H1 (cell line): ENCODE results near the gene CHCHD6. TPM values are rescaled to one million over a fixed set of nuclear protein-coding genes. Genes with fewer than 3 reads are reported as not detected.

Source experiments
- CTCF ChIA-PET: fragments of 300-600 bp; sonication (Branson Sonifier 250); formaldehyde crosslinking; loops from one replicate; lab custom pipeline; 2021; ENCODE audit not compliant: partially characterized antibody; lab: Charles Lee
- POLR2A ChIA-PET: fragments of 300-600 bp; sonication (Branson Sonifier 250); formaldehyde crosslinking; loops from one replicate; lab custom pipeline; 2021; ENCODE audit warnings: inconsistent platforms; ENCODE audit not compliant: partially characterized antibody; lab: Charles Lee
- DNase-seq, 2 experiments: peaks; one replicate each; pipeline versions ENCODE4 v3.0.0 to v3.0.0-alpha.2; 2010 to 2022; ENCODE audit warnings: low spot score in 2 of 2, low read depth in 1 of 2, mixed read lengths in 1 of 2
- FAIRE-seq: peaks from 2 replicates; lab custom pipeline; 2011; peaks lifted over from hg19 to GRCh38; lab: Jason Lieb, UNC
- H2AFZ ChIP-seq: 2 replicates; pipeline ENCODE4 v1.8.1; 2012; ENCODE audit warnings: low read length, inconsistent platforms
- H2AK5ac ChIP-seq: 2 replicates; pipeline ENCODE4 v1.6.1; 2013; ENCODE audit warnings: low read depth, low read length
- H2BK120ac ChIP-seq: replicated peaks from 2 replicates; pipeline ENCODE3; 2013; ENCODE audit warnings: low read depth, low read length, inconsistent platforms
- H2BK12ac ChIP-seq: 2 replicates; pipeline ENCODE4 v1.6.1; 2013; ENCODE audit warnings: low read depth, low read length
- H2BK15ac ChIP-seq: 2 replicates; pipeline ENCODE4 v1.6.1; 2013; ENCODE audit warnings: low read length
- H2BK20ac ChIP-seq: 2 replicates; pipeline ENCODE4 v1.6.1; 2013; ENCODE audit warnings: low read length
- H2BK5ac ChIP-seq: 2 replicates; pipeline ENCODE4 v1.6.1; 2013; ENCODE audit warnings: low read depth, low read length
- H3K14ac ChIP-seq: 2 replicates; pipeline ENCODE4 v1.6.1; 2013; ENCODE audit warnings: inconsistent platforms; ENCODE audit not compliant: insufficient read length
- H3K18ac ChIP-seq: 2 replicates; pipeline ENCODE4 v1.6.1; 2013; ENCODE audit warnings: low read length; ENCODE audit errors: extremely low read depth
- H3K23ac ChIP-seq: 2 replicates; pipeline ENCODE4 v1.6.1; 2013; ENCODE audit warnings: inconsistent platforms; ENCODE audit not compliant: insufficient read length
- H3K23me2 ChIP-seq: 2 replicates; pipeline ENCODE4 v1.6.1; 2013; ENCODE audit warnings: low read depth, low read length
- H3K27ac ChIP-seq: 2 replicates; pipeline ENCODE4 v1.6.1; 2011; ENCODE audit warnings: low read depth, low read length, inconsistent platforms
- H3K27me3 ChIP-seq, 4 experiments: replicated peaks in 1 of 4; 1 replicate in 1 of 4; 2 replicates in 3 of 4; pipeline versions ENCODE4 v1.6.1 to v1.8.1; 2011 to 2013; ENCODE audit warnings: low read length in 3 of 4, mild to moderate bottlenecking in 3 of 4, inconsistent platforms in 2 of 4, mixed read lengths in 2 of 4, moderate library complexity in 1 of 4; ENCODE audit not compliant: control insufficient read depth in 3 of 4, insufficient read depth in 3 of 4; ENCODE audit errors: extremely low read depth in 1 of 4
- H3K36me3 ChIP-seq, 4 experiments: 2 replicates each; pipeline versions ENCODE4 v1.6.1 to v1.8.1; 2011 to 2013; ENCODE audit warnings: mild to moderate bottlenecking in 4 of 4, low read length in 3 of 4, moderate library complexity in 2 of 4, control low read depth in 1 of 4, inconsistent platforms in 1 of 4; ENCODE audit not compliant: insufficient read depth in 4 of 4, control insufficient read depth in 2 of 4
- H3K4ac ChIP-seq: replicated peaks from 2 replicates; pipeline ENCODE3; 2013; ENCODE audit warnings: low read length, low read depth, mixed read lengths, inconsistent platforms; ENCODE audit not compliant: insufficient read length
- H3K4me1 ChIP-seq, 4 experiments: replicated peaks in 1 of 4; 1 replicate in 1 of 4; 2 replicates in 3 of 4; pipeline versions ENCODE4 v1.6.1 to v1.8.1; 2011 to 2013; ENCODE audit warnings: low read length in 3 of 4, inconsistent platforms in 2 of 4, mixed read lengths in 1 of 4; ENCODE audit not compliant: insufficient read depth in 4 of 4, control insufficient read depth in 3 of 4
- H3K4me2 ChIP-seq, 2 experiments: 2 replicates each; pipeline versions ENCODE4 v1.6.1 to v1.8.1; 2011 to 2013; ENCODE audit warnings: low read depth in 2 of 2, low read length in 2 of 2, control low read depth in 1 of 2, inconsistent platforms in 1 of 2, mild to moderate bottlenecking in 1 of 2; ENCODE audit not compliant: insufficient read depth in 1 of 2
- H3K4me3 ChIP-seq, 4 experiments: fragments of 200-600, 300-600 bp in 1 of 4; sonication (generic), shearing (Covaris generic), sonication (Bioruptor Twin) in 1 of 4; 2 replicates each; pipeline versions ENCODE4 v1.5.1 to v1.8.1; 2011 to 2016; ENCODE audit warnings: low read length in 4 of 4, low read depth in 3 of 4, control low read depth in 2 of 4, inconsistent platforms in 2 of 4, mild to moderate bottlenecking in 2 of 4, mixed read lengths in 1 of 4, moderate library complexity in 1 of 4; ENCODE audit not compliant: insufficient read depth in 2 of 4; ENCODE audit errors: extremely low read depth in 1 of 4
- H3K56ac ChIP-seq: replicated peaks from 2 replicates; pipeline ENCODE3; 2013; ENCODE audit warnings: low read depth, mild to moderate bottlenecking, mixed read lengths, low read length, inconsistent platforms; ENCODE audit not compliant: insufficient read length
- H3K79me1 ChIP-seq: 2 replicates; pipeline ENCODE4 v1.6.1; 2013; ENCODE audit warnings: low read depth, low read length, control low read depth
- H3K79me2 ChIP-seq, 2 experiments: 2 replicates each; pipeline versions ENCODE4 v1.6.1 to v1.8.1; 2012 to 2013; ENCODE audit warnings: low read length in 2 of 2, mild to moderate bottlenecking in 2 of 2, inconsistent platforms in 1 of 2; ENCODE audit not compliant: insufficient read depth in 2 of 2, control insufficient read depth in 1 of 2
- H3K9ac ChIP-seq, 4 experiments: replicated peaks in 1 of 4; 1 replicate in 1 of 4; 2 replicates in 3 of 4; pipeline versions ENCODE4 v1.6.1 to v1.8.1; 2011 to 2013; ENCODE audit warnings: low read depth in 3 of 4, low read length in 3 of 4, control low read depth in 2 of 4, mild to moderate bottlenecking in 2 of 4, moderate library complexity in 2 of 4, inconsistent platforms in 1 of 4; ENCODE audit errors: extremely low read depth in 1 of 4
- H3K9me3 ChIP-seq, 2 experiments: 2 replicates each; pipeline versions ENCODE4 v1.6.1 to v1.8.1; 2012 to 2013; ENCODE audit warnings: mild to moderate bottlenecking in 2 of 2, moderate library complexity in 2 of 2, control low read depth in 1 of 2, inconsistent platforms in 1 of 2, low read depth in 1 of 2, low read length in 1 of 2, mixed read lengths in 1 of 2; ENCODE audit not compliant: insufficient read depth in 2 of 2
- H4K20me1 ChIP-seq, 2 experiments: replicated peaks in 1 of 2; 2 replicates each; pipeline versions ENCODE3 to v1.8.1; 2011 to 2013; ENCODE audit warnings: inconsistent platforms in 2 of 2, low read length in 2 of 2, mild to moderate bottlenecking in 1 of 2; ENCODE audit not compliant: insufficient read depth in 2 of 2, control insufficient read depth in 1 of 2
- H4K5ac ChIP-seq: 2 replicates; pipeline ENCODE4 v1.6.1; 2013; ENCODE audit warnings: low read length, low read depth, mixed read lengths, inconsistent platforms; ENCODE audit not compliant: insufficient read length
- H4K8ac ChIP-seq: 2 replicates; pipeline ENCODE4 v1.8.0; 2013; ENCODE audit warnings: mild to moderate bottlenecking, moderate library complexity, low read length, inconsistent platforms; ENCODE audit not compliant: insufficient read depth; ENCODE audit errors: extremely low read depth
- H4K91ac ChIP-seq: replicated peaks from 2 replicates; pipeline ENCODE3; 2013; ENCODE audit warnings: low read length, mixed read lengths, inconsistent platforms; ENCODE audit not compliant: insufficient read length
- ATF3 ChIP-seq: IDR thresholded peaks from 2 replicates; pipeline ENCODE4 v1.6.1; 2011; ENCODE audit warnings: low read depth, mild to moderate bottlenecking, low read length; ENCODE audit not compliant: insufficient read depth
- BACH1 ChIP-seq: IDR thresholded peaks from 2 replicates; pipeline ENCODE4 v1.6.1; 2012; ENCODE audit warnings: low read length, improper control_type of control experiment
- BRCA1 ChIP-seq: IDR thresholded peaks from 2 replicates; pipeline ENCODE4 v1.6.1; 2012; ENCODE audit warnings: low read depth, low read length, improper control_type of control experiment
- GABPA ChIP-seq: IDR thresholded peaks from 2 replicates; pipeline ENCODE4 v1.6.1; 2011; ENCODE audit warnings: mild to moderate bottlenecking, low read length, moderate library complexity, borderline replicate concordance; ENCODE audit not compliant: insufficient read depth
- GTF2F1 ChIP-seq: IDR thresholded peaks from 2 replicates; pipeline ENCODE4 v1.6.1; 2012; ENCODE audit warnings: low read depth, low read length, improper control_type of control experiment, borderline replicate concordance
- NANOG ChIP-seq: IDR thresholded peaks from 2 replicates; pipeline ENCODE4 v1.6.1; 2011; ENCODE audit warnings: low read length, low read depth, mild to moderate bottlenecking, inconsistent platforms; ENCODE audit not compliant: insufficient read depth, poor library complexity, severe bottlenecking
- POLR2A ChIP-seq, 2 experiments: IDR thresholded peaks; 1 replicate in 1 of 2; 2 replicates in 1 of 2; pipeline ENCODE4 v1.6.1; 2011; ENCODE audit warnings: low read depth in 2 of 2, low read length in 2 of 2, mild to moderate bottlenecking in 2 of 2; ENCODE audit errors: control extremely low read depth in 1 of 2
- RAD21 ChIP-seq, 2 experiments: IDR thresholded peaks in 1 of 2; conservative IDR thresholded peaks in 1 of 2; 2 replicates each; pipeline ENCODE4 v1.6.1; 2011; ENCODE audit warnings: low read depth in 2 of 2, low read length in 2 of 2, improper control_type of control experiment in 1 of 2, inconsistent platforms in 1 of 2, mild to moderate bottlenecking in 1 of 2, moderate library complexity in 1 of 2
- RBBP5 ChIP-seq: IDR thresholded peaks from 2 replicates; pipeline ENCODE4 v1.7.1; 2012; ENCODE audit warnings: low read depth, mild to moderate bottlenecking, inconsistent platforms, low read length, moderate library complexity, borderline replicate concordance
- SIX5 ChIP-seq: IDR thresholded peaks from 2 replicates; pipeline ENCODE4 v1.6.1; 2011; ENCODE audit warnings: mild to moderate bottlenecking, low read depth, low read length
- SP1 ChIP-seq: IDR thresholded peaks from 2 replicates; pipeline ENCODE4 v1.6.1; 2011; ENCODE audit warnings: low read depth, low read length
- SRF ChIP-seq: IDR thresholded peaks from 2 replicates; pipeline ENCODE4 v1.6.1; 2011; ENCODE audit warnings: mild to moderate bottlenecking, low read depth, low read length, moderate library complexity
- TAF7 ChIP-seq: optimal IDR thresholded peaks from 2 replicates; pipeline ENCODE3; 2011; ENCODE audit warnings: low read depth, mild to moderate bottlenecking, inconsistent platforms, low read length, moderate library complexity, borderline replicate concordance
- TEAD4 ChIP-seq: IDR thresholded peaks from 2 replicates; pipeline ENCODE4 v1.6.1; 2012; ENCODE audit warnings: low read depth, low read length, inconsistent platforms, mixed read lengths
- WGBS, 2 experiments: shearing (Covaris generic) in 1 of 2; methylation state at CpG; one replicate each; pipeline versions ENCODE4 v1.1.6 to v1.1.7; 2013 to 2015; ENCODE audit warnings: low lambda C conversion rate in 2 of 2, mixed read lengths in 2 of 2, inconsistent platforms in 1 of 2, low coverage in 1 of 2, missing lambda C conversion rate in 1 of 2; ENCODE audit not compliant: insufficient replicate concordance in 2 of 2, insufficient coverage in 1 of 2, insufficient read length in 1 of 2; ENCODE audit errors: extremely low coverage in 1 of 2, missing lambda C conversion rate in 1 of 2; 5-methylcytosine and 5-hydroxymethylcytosine counted together
- polyA plus RNA-seq, 7 experiments: library from polyadenylated mRNA; depleted of rRNA in 3 of 7; stranded (reverse) in 5 of 7; unstranded in 2 of 7; fragments of >200 nt in 5 of 7; fragments of 200-250 nt in 2 of 7; gene quantifications; 1 replicate in 5 of 7; 2 replicates in 1 of 7; 4 replicates in 1 of 7; pipeline versions ENCODE4 v1.2.1 to v1.2.3, GENCODE V29; 2011 to 2013; ENCODE audit warnings: missing spikeins in 2 of 7, mixed read lengths in 2 of 7
- total RNA-seq: library from RNA; stranded (reverse); fragmentation: NEBNext Ultra II Directional; extraction: Animal tissue kit (Norgen Biotek cat#: 25700); gene quantifications from 2 replicates; pipeline ENCODE4 v1.2.1, GENCODE V29; 2021

CHCHD6 gene
- total and polyA plus RNA-seq, 2 of the 8 experiments (the other 6 are each of a cell fraction or from before 2014, with no cell fraction given) = 32.4 to 37.6 TPM

GRCh38 chr3:126723237-126723636 lies 19.2 kb downstream of the CHCHD6 start:
- no peak overlapping the region for H4K91ac ChIP-seq
- H3K9me3 ChIP-seq = peaks cover 0 to 5% of the 10 kb centered on the region in 2 experiments; a peak in 1 of 4 replicates
- no peaks in the 10 kb centered on the region for H3K23me2 ChIP-seq
- H2BK120ac ChIP-seq = no peak overlapping the region
- H2AFZ ChIP-seq = no peak overlapping the region
- H3K36me3 ChIP-seq = peaks cover 0 to 7% (median 3%) of the 10 kb centered on the region in 4 experiments; a peak in 3 of 8 replicates
- no peak overlapping the region for H2BK12ac ChIP-seq
- no peak overlapping the region for H4K5ac ChIP-seq
- H3K27me3 ChIP-seq = no peaks in the 10 kb centered on the region
- H4K20me1 ChIP-seq = peaks cover 0 to 2% of the 10 kb centered on the region in 2 experiments
- H4K8ac ChIP-seq = no peak overlapping the region
- H2BK5ac ChIP-seq = no peak overlapping the region
- H3K4me2 ChIP-seq = no peak overlapping the region
- FAIRE-seq = no peak
- H3K14ac ChIP-seq = no peak overlapping the region
- no peak overlapping the region for H3K23ac ChIP-seq
- no peak overlapping the region for H3K27ac ChIP-seq
- H3K56ac ChIP-seq = no peak overlapping the region
- H2BK20ac ChIP-seq = no peak overlapping the region
- ChIA-PET POLR2A (no interaction called here), CTCF (interaction anchor here (0.7 to 1.0 kb wide), 2 partner anchors 15 to 750 kb away, joined by 3 to 4 read pairs; no protein-coding TSS in a partner anchor)
- peaks cover 15% of the 10 kb centered on the region for H3K79me1 ChIP-seq
- no peak overlapping the region for H2BK15ac ChIP-seq
- no peak overlapping the region for H3K4me3 ChIP-seq
- no peak for DNase-seq
- no peak overlapping the region for H3K4ac ChIP-seq
- peaks cover 0 to 10% (median 0%) of the 10 kb centered on the region in 4 experiments; a peak in 2 of 7 replicates for H3K4me1 ChIP-seq
- no peak overlapping the region for H3K9ac ChIP-seq
- no peak overlapping the region for H3K18ac ChIP-seq
- H3K79me2 ChIP-seq = peaks cover 0 to 14% of the 10 kb centered on the region in 2 experiments; a peak in 2 of 4 replicates
- 91% methylated on average over 2 of the region's 2 CpGs; no CpG with 5 or more reads in 1 of the 2 experiments for WGBS, 2 experiments
- H2AK5ac ChIP-seq = no peak overlapping the region
- TF ChIP-seq SP1 (no peak), ATF3 (no peak), RBBP5 (no peak), TEAD4 (no peak), GABPA (no peak), TAF7 (no peak), BACH1 (no peak), SRF (no peak), RAD21 (IDR thresholded peaks at IDR 0.05 in 1 of 2, conservative IDR thresholded peaks at IDR 0.05 in 1 of 2; ENCODE audit: low read depth in 2 of 2, low read length in 2 of 2) (no peak), GTF2F1 (no peak), POLR2A (IDR thresholded peaks at IDR 0.05; ENCODE audit: control extremely low read depth in 1 of 2, low read depth in 2 of 2, low read length in 2 of 2) (no peak), SIX5 (no peak), NANOG (no peak), BRCA1 (no peak)
